Urinary bladder (tissue), 4 donors: ENCODE data around the gene LRRC9. TPM values are rescaled to one million over a fixed set of nuclear protein-coding genes. Genes with fewer than 3 reads are reported as not detected.
A peak's percentile ranks its signal among the peaks of the same experiment; 100 is the strongest.

Experiments used
- DNase-seq: peaks from one replicate; pipeline ENCODE4 v3.0.0-alpha.2; 2015; ENCODE audit errors: extremely low spot score
- H3K27ac ChIP-seq: one replicate; pipeline ENCODE4 v1.5.1; 2013; ENCODE audit warnings: low read depth, mild to moderate bottlenecking, moderate library complexity
- H3K36me3 ChIP-seq: one replicate; pipeline ENCODE4 v1.6.1; 2013; ENCODE audit warnings: mild to moderate bottlenecking, moderate library complexity; ENCODE audit not compliant: insufficient read depth
- H3K4me1 ChIP-seq: one replicate; pipeline ENCODE4 v1.6.1; 2013; ENCODE audit warnings: mild to moderate bottlenecking, moderate library complexity; ENCODE audit not compliant: insufficient read depth
- H3K4me3 ChIP-seq: one replicate; pipeline ENCODE4 v1.5.1; 2013; ENCODE audit warnings: low read depth, low read length
- WGBS: extraction: QIAGEN DNeasy Blood & Tissue Kit; methylation state at CpG from one replicate; pipeline ENCODE4 v1.1.7; 2013; 5-methylcytosine and 5-hydroxymethylcytosine counted together
- polyA plus RNA-seq: library from polyadenylated mRNA; stranded (reverse); fragments of 200-250 nt; gene quantifications from one replicate; pipeline ENCODE4 v1.2.3, GENCODE V29; 2013
- total RNA-seq: library from RNA; depleted of rRNA; stranded (reverse); fragments of >200 nt; gene quantifications from one replicate; pipeline ENCODE4 v1.2.3, GENCODE V29; 2014
- donor health status: healthy with polysubstance abuse.
- donor health status: healthy.

The LRRC9 gene
- total and polyA plus RNA-seq, 2 donors = 0.01 to 0.21 TPM

GRCh38 chr14:60051721-60052221, 131.8 kb downstream of the LRRC9 start:
- Histone ChIP-seq H3K36me3 (no peaks in the 10 kb centered on the region), H3K27ac (no peak overlapping the region), H3K4me3 (no peak overlapping the region), H3K4me1 (no peaks in the 10 kb centered on the region)
- DNase-seq = peak; percentile 58
- 26% methylated on average over 3 of the region's 3 CpGs for WGBS

- no peaks in the 10 kb centered on the region for H3K36me3 ChIP-seq
- DNase-seq = no peak
- no peak overlapping the region for H3K4me3 ChIP-seq
- no peaks in the 10 kb centered on the region for H3K4me1 ChIP-seq
- 72% methylated on average over 1 of the region's 1 CpG for WGBS
- H3K27ac ChIP-seq = no peak overlapping the region
Observed at GRCh38 chr14:60058087-60058486, 138.1 kb downstream of the LRRC9 start.

- WGBS = 75% methylated on average over 2 of the region's 2 CpGs
- Histone ChIP-seq H3K36me3 (no peaks in the 10 kb centered on the region), H3K4me1 (no peaks in the 10 kb centered on the region), H3K27ac (no peak overlapping the region), H3K4me3 (no peak overlapping the region)
- no peak for DNase-seq
Observed at GRCh38 chr14:60061371-60061770, 141.4 kb downstream of the LRRC9 start.

- H3K4me1 ChIP-seq = no peaks in the 10 kb centered on the region
- no peaks in the 10 kb centered on the region for H3K36me3 ChIP-seq
- no peak overlapping the region for H3K4me3 ChIP-seq
- no peak overlapping the region for H3K27ac ChIP-seq
- no peak for DNase-seq
Observed at GRCh38 chr14:60064491-60065072, 144.6 kb downstream of the LRRC9 start.

- DNase-seq = no peak
- Histone ChIP-seq H3K27ac (no peak overlapping the region), H3K36me3 (no peaks in the 10 kb centered on the region), H3K4me1 (no peaks in the 10 kb centered on the region), H3K4me3 (no peak overlapping the region)
- WGBS = 95% methylated on average over 1 of the region's 1 CpG
Observed at GRCh38 chr14:60067882-60068281, 147.9 kb downstream of the LRRC9 start.

GRCh38 chr14:60079723-60080122, 159.8 kb downstream of the LRRC9 start:
- no peaks in the 10 kb centered on the region for H3K4me1 ChIP-seq
- no peak for DNase-seq

GRCh38 chr14:60085085-60085484, 165.1 kb downstream of the LRRC9 start:
- no peak overlapping the region for H3K27ac ChIP-seq

More at GRCh38 chr14:60079723-60080122, 159.8 kb downstream of the LRRC9 start:
- Histone ChIP-seq H3K36me3 (no peaks in the 10 kb centered on the region), H3K27ac (no peak overlapping the region), H3K4me3 (no peak overlapping the region)

GRCh38 chr14:60085693-60086092, 165.7 kb downstream of the LRRC9 start:
- DNase-seq = no peak
- Histone ChIP-seq H3K4me3 (no peak overlapping the region), H3K36me3 (no peaks in the 10 kb centered on the region), H3K4me1 (no peaks in the 10 kb centered on the region), H3K27ac (no peak overlapping the region)
- WGBS = 96% methylated on average over 3 of the region's 3 CpGs

More at GRCh38 chr14:60085085-60085484, 165.1 kb downstream of the LRRC9 start:
- Histone ChIP-seq H3K36me3 (no peaks in the 10 kb centered on the region), H3K4me3 (no peak overlapping the region), H3K4me1 (no peaks in the 10 kb centered on the region)
- no peak for DNase-seq

- Histone ChIP-seq H3K36me3 (no peaks in the 10 kb centered on the region), H3K4me1 (no peaks in the 10 kb centered on the region), H3K4me3 (no peak overlapping the region), H3K27ac (no peak overlapping the region)
- DNase-seq = no peak
- 83% methylated on average over 3 of the region's 3 CpGs for WGBS
Observed at GRCh38 chr14:60087668-60088067, 167.7 kb downstream of the LRRC9 start.

GRCh38 chr14:60089221-60089620, 169.3 kb downstream of the LRRC9 start:
- Histone ChIP-seq H3K27ac (no peak overlapping the region), H3K4me3 (no peak overlapping the region), H3K4me1 (no peaks in the 10 kb centered on the region), H3K36me3 (no peaks in the 10 kb centered on the region)
- DNase-seq = no peak
- 46% methylated on average over 4 of the region's 4 CpGs for WGBS

GRCh38 chr14:60090864-60091519, 171.0 kb downstream of the LRRC9 start:
- 6% methylated on average over 16 of the region's 16 CpGs for WGBS
- no peaks in the 10 kb centered on the region for H3K4me1 ChIP-seq
- peak; percentile 80 for DNase-seq
- peak overlapping the region; percentile 94 for H3K27ac ChIP-seq
- no peaks in the 10 kb centered on the region for H3K36me3 ChIP-seq
- H3K4me3 ChIP-seq = peak overlapping the region; percentile 49

GRCh38 chr14:60091550-60092525, 171.9 kb downstream of the LRRC9 start, which contains the start of gene PCNX4:
TSS of gene PCNX4 (plus strand) at chr14:60091923. CDS start at chr14:60107639, 15,716 bp downstream.
- DNase-seq = peak; percentile 99
- H3K4me1 ChIP-seq = no peaks in the 10 kb centered on the region
- WGBS = under 1% methylated on average over 88 of the region's 88 CpGs
- peak within 1 kb of the TSS; percentile 56 for H3K4me3 ChIP-seq
- peak within 1 kb of the TSS; percentile 94 for H3K27ac ChIP-seq
- no peaks in the 10 kb centered on the region for H3K36me3 ChIP-seq

- Histone ChIP-seq H3K36me3 (no peaks in the 10 kb centered on the region), H3K4me1 (no peaks in the 10 kb centered on the region), H3K27ac (peak overlapping the region; percentile 94), H3K4me3 (peak overlapping the region; percentile 56)
- peak; percentile 20 for DNase-seq
- under 1% methylated on average over 14 of the region's 14 CpGs for WGBS
Observed at GRCh38 chr14:60092526-60092920, 172.6 kb downstream of the LRRC9 start.
